Motor neuron (in vitro differentiated cells): ENCODE measurements around the gene ANGEL1. TPM values are rescaled to one million over a fixed set of nuclear protein-coding genes. Genes with fewer than 3 reads are reported as not detected.

Source experiments
- ATAC-seq, 8 experiments: fragments of 200-7000 bp; cut with Tn5 transposase; replicated peaks in 6 of 8; 2 replicates each; pipeline ENCODE4 v1.8.0; 2021; ENCODE audit warnings: mild to moderate bottlenecking in 8 of 8, moderate library complexity in 8 of 8
- H3K27ac ChIP-seq, 2 donors: fragments of 250-450 bp; sonication (Bioruptor Pico); 2 replicates each; pipeline ENCODE4 v1.9.0; 2021; ENCODE audit warnings: antibody characterized with exemption in 2 of 2, mild to moderate bottlenecking in 2 of 2, moderate library complexity in 1 of 2
- H3K4me1 ChIP-seq, 2 donors: fragments of 250-450 bp; sonication (Bioruptor Pico); replicated peaks in 1 of 2; 2 replicates each; pipeline ENCODE4 v1.6.1; 2021; ENCODE audit warnings: antibody characterized with exemption in 2 of 2, mild to moderate bottlenecking in 2 of 2, moderate library complexity in 1 of 2
- H3K4me3 ChIP-seq, 5 donors: fragments of 250-450 bp; sonication (Bioruptor Pico); 2 replicates each; pipeline ENCODE4 v1.9.0; 2021; ENCODE audit warnings: antibody characterized with exemption in 5 of 5, mild to moderate bottlenecking in 5 of 5, moderate library complexity in 4 of 5
- WGBS, 10 experiments: fragments of 450-650 bp; shearing (Covaris generic); methylation state at CpG; one replicate each; pipeline ENCODE4 v1.0.0; 2022; 5-methylcytosine and 5-hydroxymethylcytosine counted together
- in situ Hi-C, 9 experiments: fragments of 400-800 bp; cut with MboI; loops; one replicate each; pipeline ENCODE4 v1.15.0; 2021; ENCODE audit warnings: low sequenced_read_pairs in 9 of 9, low pct_unique_long_range_greater_than_20kb in 2 of 9; ENCODE audit not compliant: unreplicated experiment in 9 of 9
- total RNA-seq, 8 experiments: library from RNA; unstranded; fragments of 300-600 nt; gene quantifications; 2 replicates each; pipeline versions ENCODE4 v1.2.3 to v1.2.4, GENCODE V29; 2022

The ANGEL1 gene
- total RNA-seq, 8 experiments from 2014 or later, result 10.5 to 34.6 (median 13.3) TPM

DNA sequence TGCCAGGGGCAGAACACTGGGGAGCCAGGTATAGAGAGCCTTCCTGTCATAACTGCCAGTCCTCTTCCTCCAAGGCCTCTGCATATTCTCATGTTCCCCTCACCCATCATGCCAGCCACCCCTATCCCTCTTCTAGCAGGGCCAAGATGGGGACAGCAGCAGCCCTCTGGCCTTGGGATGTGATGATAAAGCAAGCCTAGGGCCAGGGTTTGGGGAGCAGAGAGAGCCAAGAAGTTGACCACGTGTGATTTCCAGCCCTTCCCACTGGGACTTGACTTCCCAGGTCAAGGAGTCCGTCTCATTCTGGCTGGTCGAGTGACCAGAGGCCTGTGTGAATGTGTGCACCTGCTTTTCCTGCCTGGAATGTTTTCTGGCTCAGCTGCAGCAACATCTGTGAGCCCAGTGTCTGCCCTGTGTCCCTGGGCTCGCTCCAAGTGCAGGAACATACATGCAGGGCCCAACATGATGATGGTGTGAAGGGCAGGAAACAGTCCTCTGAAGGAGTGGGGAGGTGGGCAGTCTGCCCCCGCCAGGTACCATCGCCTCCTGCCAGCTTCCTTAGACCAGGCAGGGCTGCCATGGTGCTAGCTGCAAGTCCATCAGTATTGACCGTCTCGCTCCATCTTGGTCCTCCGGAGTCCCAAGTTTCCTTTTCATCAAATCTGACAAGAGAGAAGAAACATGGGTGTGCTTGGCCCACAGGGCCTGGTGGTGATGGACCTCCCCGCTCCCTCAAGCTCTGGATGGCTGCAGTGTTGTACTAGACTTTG lies 30.4 kb downstream of the ANGEL1 start:
- no peak overlapping the region for H3K4me3 ChIP-seq
- no peak for ATAC-seq
- in situ Hi-C loops, result loop anchor here in 1 of 9 experiments (10.0 kb wide), 1 partner anchor 77 kb away; no protein-coding TSS in a partner anchor
- 60 to 100% (median 92%) methylated on average over 1 to 6 of the region's 10 CpGs; no CpG with 5 or more reads in 3 of the 10 experiments for WGBS, 10 experiments
- H3K27ac ChIP-seq, result no peak overlapping the region
- peaks cover 0 to 12% of the 10 kb centered on the region in 2 donors for H3K4me1 ChIP-seq

- Histone ChIP-seq H3K27ac (no peak overlapping the region), H3K4me3 (no peak overlapping the region), H3K4me1 (peaks cover 0 to 12% of the 10 kb centered on the region in 2 donors)
- WGBS, 10 experiments, result 50 to 85% methylated on average over 1 to 2 of the region's 2 CpGs; no CpG with 5 or more reads in 8 of the 10 experiments
- in situ Hi-C loops, result loop anchor here in 1 of 9 experiments (10.0 kb wide), 1 partner anchor 77 kb away; no protein-coding TSS in a partner anchor
- no peak for ATAC-seq
Observed at GRCh38 chr14:76781648-76782051, 31.0 kb downstream of the ANGEL1 start.

DNA sequence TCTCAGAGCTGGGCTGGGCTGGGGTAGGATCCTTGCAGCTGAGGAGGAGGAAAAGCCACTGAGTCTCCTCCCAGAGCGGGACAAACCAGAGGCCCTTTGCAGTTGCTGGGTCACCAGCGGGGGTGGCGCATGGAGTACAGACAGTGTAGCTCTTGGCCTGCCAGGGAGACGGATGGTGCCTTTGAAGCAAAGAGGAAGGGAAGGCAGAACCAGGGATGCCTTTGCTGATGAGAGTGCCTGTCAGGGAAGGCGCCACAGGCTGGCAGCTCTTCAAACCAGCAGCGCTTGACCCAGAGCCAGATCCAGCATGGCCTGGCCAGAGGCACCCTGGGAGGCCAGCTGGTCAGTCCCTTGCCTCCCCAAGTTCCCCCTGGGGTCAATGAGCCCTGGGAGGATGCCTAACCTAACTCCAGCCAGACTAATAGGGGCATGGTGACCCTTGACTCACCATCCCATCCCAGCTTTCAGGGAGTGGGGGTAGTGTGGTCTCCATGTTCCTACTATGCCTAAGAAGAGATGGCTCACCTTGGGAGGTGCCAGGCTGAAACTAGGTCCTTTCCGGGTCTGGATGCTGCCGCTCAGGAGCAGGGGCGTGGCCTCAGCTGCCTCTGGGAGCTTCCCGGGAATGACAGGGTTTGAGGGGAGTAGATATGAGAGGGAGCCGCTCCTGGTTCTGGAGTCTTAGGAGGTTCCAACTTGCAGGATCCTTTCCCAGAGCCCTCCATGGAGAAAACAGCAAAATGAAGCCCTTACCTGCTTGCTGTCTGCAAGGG lies 31.6 kb downstream of the ANGEL1 start:
- in situ Hi-C loops, result loop anchor here in 1 of 9 experiments (10.0 kb wide), 1 partner anchor 76 kb away; no protein-coding TSS in a partner anchor
- 40 to 100% (median 79%) methylated on average over 1 to 10 of the region's 11 CpGs; no CpG with 5 or more reads in 4 of the 10 experiments for WGBS, 10 experiments

GRCh38 chr14:76780360-76780759 lies 32.3 kb downstream of the ANGEL1 start:
- Histone ChIP-seq H3K4me3 (no peak overlapping the region), H3K4me1 (peaks cover 0 to 12% of the 10 kb centered on the region in 2 donors), H3K27ac (no peak overlapping the region)
- peak in 1 of 8 experiments; percentile 6 for ATAC-seq
- 0 to 72% (median 52%) methylated on average over 1 to 5 of the region's 5 CpGs for WGBS, 10 experiments
- in situ Hi-C loops, result loop anchor here in 1 of 9 experiments (10.0 kb wide), 1 partner anchor 76 kb away; no protein-coding TSS in a partner anchor

More for the DNA sequence above, 31.6 kb downstream of the ANGEL1 start:
- Histone ChIP-seq H3K27ac (no peak overlapping the region), H3K4me1 (peaks cover 0 to 12% of the 10 kb centered on the region in 2 donors), H3K4me3 (no peak overlapping the region)
- ATAC-seq, result peak in 3 of 8 experiments; percentile 42 to 78 (median 52)

- H3K27ac ChIP-seq, result no peak overlapping the region
- in situ Hi-C loops, result loop anchor here in 1 of 9 experiments (10.0 kb wide), 1 partner anchor 75 kb away; no protein-coding TSS in a partner anchor
Observed at GRCh38 chr14:76780058-76780345, 32.7 kb downstream of the ANGEL1 start.

DNA sequence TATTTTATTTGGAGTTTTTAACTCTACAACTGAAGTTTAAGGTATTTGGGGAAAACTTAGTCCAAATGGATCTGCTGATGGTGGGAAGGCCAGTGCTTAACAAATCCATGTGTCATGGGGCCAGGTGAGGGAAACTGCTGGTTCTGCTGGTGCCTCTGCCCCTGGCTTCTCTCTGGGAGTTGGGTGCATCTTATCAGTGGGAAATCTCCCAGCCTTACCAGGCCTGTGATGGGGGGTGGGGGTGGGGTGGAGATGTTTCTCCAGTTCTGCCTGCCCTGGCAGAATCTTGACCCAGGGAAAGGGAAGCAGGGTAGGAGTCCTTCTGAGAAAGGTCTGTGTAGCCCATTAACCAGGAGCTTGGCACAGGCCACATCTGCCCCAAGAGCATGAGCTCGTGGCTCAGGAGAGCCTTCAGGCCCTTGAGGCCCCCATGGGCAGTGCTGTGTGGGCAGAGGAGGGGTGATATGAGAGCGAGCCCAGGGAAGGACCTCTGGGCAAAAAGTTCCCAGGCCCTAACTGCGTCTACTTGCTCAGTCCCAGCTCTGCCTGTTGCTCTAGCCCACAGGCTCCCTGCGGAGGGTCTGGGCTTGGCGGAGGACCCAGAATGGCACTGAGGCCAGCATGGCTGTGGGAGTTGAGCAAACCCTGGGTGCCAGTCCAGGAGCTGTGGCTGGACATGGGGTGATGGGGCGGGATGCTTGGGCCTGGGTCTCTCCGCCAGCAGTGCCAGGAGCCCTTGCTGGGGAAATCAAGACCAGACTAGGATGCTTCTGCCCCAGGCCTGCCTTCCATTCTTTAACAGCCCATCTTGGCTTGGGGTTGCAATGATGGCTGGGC lies 33.2 kb downstream of the ANGEL1 start:
- ATAC-seq, result no peak
- no peak overlapping the region for H3K4me3 ChIP-seq
- H3K4me1 ChIP-seq, result peaks cover 0 to 12% of the 10 kb centered on the region in 2 donors
- WGBS, 10 experiments, result 60 to 90% (median 80%) methylated on average over 1 to 2 of the region's 7 CpGs; no CpG with 5 or more reads in 7 of the 10 experiments
- H3K27ac ChIP-seq, result no peak overlapping the region
- in situ Hi-C loops, result loop anchor here in 1 of 9 experiments (10.0 kb wide), 1 partner anchor 75 kb away; no protein-coding TSS in a partner anchor

More at GRCh38 chr14:76780058-76780345, 32.7 kb downstream of the ANGEL1 start:
- Histone ChIP-seq H3K4me1 (peaks cover 0 to 12% of the 10 kb centered on the region in 2 donors), H3K4me3 (no peak overlapping the region)
- 80 to 100% (median 100%) methylated on average over 1 to 2 of the region's 2 CpGs; no CpG with 5 or more reads in 3 of the 10 experiments for WGBS, 10 experiments
- ATAC-seq, result no peak

DNA sequence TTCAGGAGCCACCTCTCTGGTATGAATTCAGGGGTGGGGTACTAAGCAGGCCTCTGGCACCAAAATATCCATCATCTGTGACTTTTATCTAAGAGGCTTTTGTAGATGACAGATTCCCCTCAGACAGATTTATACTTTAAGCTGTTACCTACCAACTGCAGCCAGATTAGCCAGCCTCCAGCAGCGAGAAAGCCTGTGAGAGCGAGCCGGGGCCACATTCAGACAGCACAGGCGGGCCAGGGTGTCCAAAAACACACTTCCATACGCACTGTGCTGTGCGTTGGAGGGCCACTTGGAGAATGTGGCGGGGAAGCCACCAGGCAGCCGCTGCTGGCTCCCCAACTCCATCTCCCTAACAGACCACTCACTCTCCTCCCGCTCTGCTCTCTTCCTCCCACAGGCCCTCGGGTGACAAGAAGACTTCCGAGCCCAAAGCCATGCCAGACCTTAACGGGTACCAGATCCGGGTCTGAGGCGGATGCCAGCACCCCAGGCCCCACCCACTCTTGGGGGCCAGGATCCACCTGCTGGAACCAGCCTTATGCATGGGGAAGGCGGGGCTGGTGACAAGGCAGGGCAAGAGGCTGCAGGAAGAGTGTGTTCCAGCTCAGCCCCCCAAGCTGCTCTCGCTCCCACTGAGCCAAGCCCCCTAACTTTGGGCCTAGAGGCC lies 34.0 kb downstream of the ANGEL1 start:
- no peak overlapping the region for H3K27ac ChIP-seq
- in situ Hi-C loops, result no loop called here
- peaks cover 0 to 14% of the 10 kb centered on the region in 2 donors for H3K4me1 ChIP-seq
- no peak for ATAC-seq
- H3K4me3 ChIP-seq, result no peak overlapping the region
- 20 to 100% (median 85%) methylated on average over 1 to 6 of the region's 16 CpGs; no CpG with 5 or more reads in 2 of the 10 experiments for WGBS, 10 experiments

DNA sequence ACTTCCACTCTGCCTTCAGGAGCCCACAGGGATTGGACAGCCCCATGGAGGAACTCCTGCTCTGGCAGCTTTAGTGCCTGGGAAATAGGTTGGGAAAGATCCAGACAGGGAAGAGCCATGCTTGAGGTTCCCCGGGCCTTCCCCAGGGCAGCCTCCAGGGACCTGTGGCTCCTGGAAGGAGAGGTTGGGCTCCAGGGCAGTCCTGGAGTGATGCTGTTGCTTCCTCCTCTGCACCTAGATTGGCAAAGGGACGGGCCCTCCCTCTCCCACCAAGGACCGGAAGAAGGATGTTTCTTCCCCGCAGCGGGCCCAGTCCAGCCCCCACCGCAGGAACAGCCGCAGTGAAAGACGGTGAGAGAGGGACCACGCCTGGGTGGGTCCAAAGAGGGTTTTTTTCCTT lies 35.0 kb downstream of the ANGEL1 start:
- H3K27ac ChIP-seq, result no peak overlapping the region
- ATAC-seq, result no peak
- in situ Hi-C loops, result no loop called here
- no peak overlapping the region for H3K4me3 ChIP-seq
- peaks cover 0 to 23% of the 10 kb centered on the region in 2 donors for H3K4me1 ChIP-seq
- WGBS, 10 experiments, result 75 to 100% (median 95%) methylated on average over 1 to 9 of the region's 9 CpGs; no CpG with 5 or more reads in 6 of the 10 experiments

DNA sequence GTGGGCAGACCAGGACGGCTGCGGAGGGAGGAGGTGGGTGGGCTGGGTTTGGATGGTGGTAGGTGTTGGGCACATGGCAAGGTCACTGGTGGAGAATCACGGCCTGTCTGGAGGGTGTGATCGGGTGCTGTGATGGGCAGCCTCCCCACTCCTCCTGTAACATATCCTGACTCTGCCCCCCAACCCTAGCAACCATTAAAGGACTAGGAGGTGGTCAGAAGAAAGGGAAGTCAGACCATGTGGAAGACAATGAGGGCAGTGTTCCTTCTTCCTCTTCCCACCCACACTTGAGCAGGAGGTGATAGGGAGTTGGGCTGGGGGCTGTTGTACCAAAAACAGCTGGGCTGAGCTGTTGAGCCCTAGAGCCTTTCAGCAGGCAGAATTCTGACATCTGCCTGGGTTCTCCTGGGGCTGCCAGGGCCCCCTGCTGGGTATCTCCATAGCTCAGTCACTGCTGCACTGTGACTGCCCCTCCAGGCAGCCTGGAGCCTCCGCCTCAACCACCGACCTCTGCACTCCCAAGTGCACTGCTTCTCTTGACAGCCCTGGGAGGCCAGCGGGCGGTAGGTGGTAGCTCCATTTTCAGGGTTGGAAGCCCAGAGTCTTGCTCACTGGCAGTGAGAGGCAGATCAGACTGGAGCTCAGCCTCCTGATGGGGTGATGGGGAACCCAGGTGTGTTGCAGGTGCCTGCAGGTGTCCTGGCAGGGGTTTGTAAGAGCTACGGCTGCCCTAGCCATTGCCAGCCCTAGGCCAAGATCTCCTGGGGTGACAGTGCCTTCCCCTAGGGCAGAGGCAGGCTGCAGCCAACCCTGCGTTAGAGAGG lies 36.0 kb downstream of the ANGEL1 start:
- peak in 1 of 8 experiments; percentile 29 for ATAC-seq
- WGBS, 10 experiments, result 76 to 80% methylated on average over 1 to 4 of the region's 10 CpGs; no CpG with 5 or more reads in 8 of the 10 experiments
- H3K4me3 ChIP-seq, result no peak overlapping the region
- no peak overlapping the region for H3K27ac ChIP-seq
- H3K4me1 ChIP-seq, result peaks cover 0 to 31% of the 10 kb centered on the region in 2 donors
- in situ Hi-C loops, result no loop called here

DNA sequence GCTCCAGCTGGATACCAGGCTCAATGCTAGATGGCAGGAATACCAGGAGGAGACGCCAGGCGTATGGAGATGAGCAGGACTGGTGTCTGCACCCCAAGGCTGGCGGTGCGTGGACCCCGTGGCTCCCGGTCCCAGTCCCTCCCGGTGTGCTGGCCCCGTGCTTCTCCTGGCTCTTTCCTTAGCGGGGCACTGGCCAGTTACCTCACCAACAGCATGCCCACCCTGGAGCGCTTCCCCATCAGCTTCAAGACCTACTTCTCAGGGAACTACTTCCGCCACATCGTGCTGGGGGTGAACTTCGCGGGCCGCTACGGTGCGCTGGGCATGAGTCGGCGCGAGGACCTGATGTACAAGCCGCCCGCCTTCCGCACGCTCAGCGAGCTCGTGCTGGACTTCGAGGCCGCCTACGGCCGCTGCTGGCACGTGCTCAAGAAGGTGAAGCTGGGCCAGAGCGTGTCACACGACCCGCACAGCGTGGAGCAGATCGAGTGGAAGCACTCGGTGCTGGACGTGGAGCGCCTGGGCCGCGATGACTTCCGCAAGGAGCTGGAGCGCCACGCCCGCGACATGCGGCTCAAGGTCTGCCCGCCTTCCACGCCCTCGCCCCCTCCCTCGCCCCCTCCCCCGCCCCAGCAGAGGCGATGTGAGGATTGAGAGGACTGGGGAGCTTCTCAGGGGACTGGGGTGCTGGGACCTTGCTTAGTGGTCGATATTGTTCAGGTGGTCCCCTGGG lies 36.8 kb downstream of the ANGEL1 start:
- Histone ChIP-seq H3K27ac (no peak overlapping the region), H3K4me3 (no peak overlapping the region), H3K4me1 (peaks cover 0 to 27% of the 10 kb centered on the region in 2 donors)
- no peak for ATAC-seq
- in situ Hi-C loops, result no loop called here
- WGBS, 10 experiments, result 83 to 100% (median 94%) methylated on average over 1 to 12 of the region's 54 CpGs; no CpG with 5 or more reads in 7 of the 10 experiments
